Tibial nerve (tissue), 3 donors: ENCODE results near the gene MRPL51.

Experiments
- POLR2A ChIP-seq, 2 donors: fragments of 450-650 bp; IDR thresholded peaks; one replicate each; pipeline ENCODE4 v1.6.1; 2017; ENCODE audit warnings: antibody characterized with exemption in 2 of 2, mild to moderate bottlenecking in 2 of 2, moderate library complexity in 2 of 2
- TF ChIP-seq, protein P1 (sequence below), 5 experiments: fragments of 200-600 bp in 3 of 5; fragments of 450-650 bp in 2 of 5; sonication (generic) in 3 of 5; IDR thresholded peaks; one replicate each; pipeline ENCODE4 v1.5.1; 2016 to 2019; ENCODE audit warnings: antibody characterized with exemption in 5 of 5, mild to moderate bottlenecking in 3 of 5, moderate library complexity in 2 of 5

- TF ChIP-seq, protein P1, sequence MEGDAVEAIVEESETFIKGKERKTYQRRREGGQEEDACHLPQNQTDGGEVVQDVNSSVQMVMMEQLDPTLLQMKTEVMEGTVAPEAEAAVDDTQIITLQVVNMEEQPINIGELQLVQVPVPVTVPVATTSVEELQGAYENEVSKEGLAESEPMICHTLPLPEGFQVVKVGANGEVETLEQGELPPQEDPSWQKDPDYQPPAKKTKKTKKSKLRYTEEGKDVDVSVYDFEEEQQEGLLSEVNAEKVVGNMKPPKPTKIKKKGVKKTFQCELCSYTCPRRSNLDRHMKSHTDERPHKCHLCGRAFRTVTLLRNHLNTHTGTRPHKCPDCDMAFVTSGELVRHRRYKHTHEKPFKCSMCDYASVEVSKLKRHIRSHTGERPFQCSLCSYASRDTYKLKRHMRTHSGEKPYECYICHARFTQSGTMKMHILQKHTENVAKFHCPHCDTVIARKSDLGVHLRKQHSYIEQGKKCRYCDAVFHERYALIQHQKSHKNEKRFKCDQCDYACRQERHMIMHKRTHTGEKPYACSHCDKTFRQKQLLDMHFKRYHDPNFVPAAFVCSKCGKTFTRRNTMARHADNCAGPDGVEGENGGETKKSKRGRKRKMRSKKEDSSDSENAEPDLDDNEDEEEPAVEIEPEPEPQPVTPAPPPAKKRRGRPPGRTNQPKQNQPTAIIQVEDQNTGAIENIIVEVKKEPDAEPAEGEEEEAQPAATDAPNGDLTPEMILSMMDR (IDR thresholded peaks at IDR 0.05), result no peak
- TF ChIP-seq POLR2A (IDR thresholded peaks at IDR 0.05), result no peak
These were observed 36.3 kb upstream of the MRPL51 start for GRCh38 chr12:6529291-6529737.
